ENCODE results near the gene MMD2.
"Not testable (repeated sequence)": the region's sequence is repeated elsewhere in the genome, so short reads cannot be mapped to it uniquely, and the experiment has no call there.

Gene MMD2

GRCh38 chr7:4893929-4894475, 65.0 kb downstream of the MMD2 start:
- Mint-ChIP-seq H3K27me3 (peaks cover 9% of the 10 kb centered on the region), H3K9me3 (peaks cover 4% of the 10 kb centered on the region), H3K36me3 (ENCODE audit: low read depth) (no peaks in the 10 kb centered on the region), H3K27ac (no peak overlapping the region), H3K4me1 (ENCODE audit: low read depth) (no peaks in the 10 kb centered on the region), H3K4me3 (no peak overlapping the region)

- not testable (repeated sequence) for H3K27ac Mint-ChIP-seq; H3K4me1 Mint-ChIP-seq (ENCODE audit: low read depth); H3K27me3 Mint-ChIP-seq; H3K36me3 Mint-ChIP-seq (ENCODE audit: low read depth); H3K9me3 Mint-ChIP-seq; H3K4me3 Mint-ChIP-seq
These were observed 65.8 kb downstream of the MMD2 start for GRCh38 chr7:4893188-4893587.

DNA sequence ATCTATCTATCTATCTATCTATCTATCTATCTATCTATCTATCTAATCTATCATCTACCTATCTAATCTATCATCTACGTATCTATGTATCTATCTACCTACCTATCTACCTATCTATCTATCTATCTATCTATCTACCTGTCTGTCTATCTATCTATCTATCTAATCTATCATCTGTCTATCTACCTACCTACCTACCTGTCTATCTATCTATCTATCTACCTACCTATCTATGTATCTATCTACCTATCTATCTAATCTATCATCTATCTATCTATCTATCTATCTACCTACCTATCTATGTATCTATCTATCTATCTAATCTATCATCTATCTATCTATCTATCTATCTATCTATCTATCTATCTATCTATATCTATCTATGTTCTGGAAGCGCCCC, 67.5 kb downstream of the MMD2 start:
- peaks cover 16% of the 10 kb centered on the region for H3K27me3 Mint-ChIP-seq
- H3K27ac Mint-ChIP-seq; H3K36me3 Mint-ChIP-seq (ENCODE audit: low read depth); H3K4me3 Mint-ChIP-seq; H3K9me3 Mint-ChIP-seq; H3K4me1 Mint-ChIP-seq (ENCODE audit: low read depth): not testable (repeated sequence)

DNA sequence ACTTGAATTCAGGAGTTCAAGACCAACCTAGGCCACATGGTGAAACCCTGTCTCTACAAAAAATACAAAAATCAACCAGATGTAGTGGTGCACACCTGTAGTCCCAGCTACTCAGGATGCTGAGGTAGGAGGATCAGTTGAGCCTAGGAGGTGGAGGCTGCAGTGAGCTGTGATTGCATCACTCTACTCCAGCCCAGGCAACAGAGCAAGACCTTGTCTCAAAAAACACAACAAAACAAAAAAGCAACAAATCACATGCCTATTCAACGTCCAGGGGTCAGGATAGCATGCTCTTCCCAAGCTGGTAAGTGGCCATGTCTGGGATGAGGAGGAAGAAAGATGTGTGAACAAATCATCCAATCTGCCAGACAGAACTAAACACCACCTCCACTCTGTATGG, 69.3 kb downstream of the MMD2 start:
- H3K9me3 Mint-ChIP-seq: peaks cover 4% of the 10 kb centered on the region
- H3K4me1 Mint-ChIP-seq (ENCODE audit: low read depth): no peaks in the 10 kb centered on the region
- H3K27ac Mint-ChIP-seq: peak overlapping the region; percentile 18
- H3K4me3 Mint-ChIP-seq: no peak overlapping the region
- H3K36me3 Mint-ChIP-seq (ENCODE audit: low read depth): no peaks in the 10 kb centered on the region
- peaks cover 16% of the 10 kb centered on the region for H3K27me3 Mint-ChIP-seq

DNA sequence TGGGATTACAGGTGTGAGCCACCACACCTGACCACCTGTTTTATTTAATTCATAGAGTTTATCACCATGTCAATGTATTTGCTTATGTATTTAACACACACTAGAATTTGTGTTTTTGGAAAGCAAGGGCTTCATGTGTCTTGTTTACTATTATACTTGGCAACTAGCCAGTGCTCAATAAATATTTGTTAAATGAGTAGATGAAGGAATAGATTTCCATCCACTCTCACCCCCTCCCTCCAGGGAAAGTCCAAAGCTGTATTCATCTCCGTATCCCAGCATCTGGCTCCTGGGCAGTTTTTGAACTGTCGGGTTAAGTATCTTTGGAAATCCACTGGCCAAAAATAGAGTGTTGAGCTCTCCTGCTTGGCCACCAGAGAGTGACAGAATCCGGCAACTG, 70.8 kb downstream of the MMD2 start:
- Mint-ChIP-seq H3K4me3 (no peak overlapping the region), H3K9me3 (no peaks in the 10 kb centered on the region), H3K36me3 (ENCODE audit: low read depth) (no peaks in the 10 kb centered on the region), H3K27ac (no peak overlapping the region), H3K27me3 (peaks cover 22% of the 10 kb centered on the region), H3K4me1 (ENCODE audit: low read depth) (no peaks in the 10 kb centered on the region)

DNA sequence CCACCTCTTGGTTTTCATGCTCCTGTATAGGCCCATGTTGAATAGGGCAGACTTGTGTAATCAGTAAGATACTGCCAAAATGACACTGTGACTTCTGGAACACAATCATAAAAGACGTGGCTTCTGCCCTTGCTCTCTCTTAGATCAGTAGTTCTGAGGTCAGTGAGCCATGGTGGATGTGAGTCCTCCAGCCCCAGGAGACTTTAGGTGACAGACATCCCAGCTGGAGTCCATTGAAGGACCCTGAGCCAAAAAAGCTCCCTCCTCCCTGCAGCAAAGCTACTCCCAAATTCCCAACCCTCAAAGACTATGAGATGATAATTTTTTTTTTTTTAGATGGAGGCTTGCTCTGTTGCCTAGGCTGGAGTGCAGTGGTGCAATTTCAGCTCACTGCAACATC, 72.3 kb downstream of the MMD2 start:
- Mint-ChIP-seq H3K27ac (no peak overlapping the region), H3K36me3 (ENCODE audit: low read depth) (no peaks in the 10 kb centered on the region), H3K27me3 (peaks cover 35% of the 10 kb centered on the region), H3K9me3 (no peaks in the 10 kb centered on the region), H3K4me3 (no peak overlapping the region), H3K4me1 (ENCODE audit: low read depth) (peaks cover 9% of the 10 kb centered on the region)

GRCh38 chr7:4885317-4885807, 73.6 kb downstream of the MMD2 start:
- Mint-ChIP-seq H3K36me3 (ENCODE audit: low read depth) (no peaks in the 10 kb centered on the region), H3K4me1 (ENCODE audit: low read depth) (peaks cover 9% of the 10 kb centered on the region), H3K9me3 (no peaks in the 10 kb centered on the region), H3K27ac (no peak overlapping the region), H3K4me3 (no peak overlapping the region), H3K27me3 (peaks cover 33% of the 10 kb centered on the region)

- H3K9me3 Mint-ChIP-seq: no peaks in the 10 kb centered on the region
- peaks cover 9% of the 10 kb centered on the region for H3K4me1 Mint-ChIP-seq (ENCODE audit: low read depth)
- H3K27ac Mint-ChIP-seq: no peak overlapping the region
- peaks cover 33% of the 10 kb centered on the region for H3K27me3 Mint-ChIP-seq
- H3K36me3 Mint-ChIP-seq (ENCODE audit: low read depth): no peaks in the 10 kb centered on the region
- H3K4me3 Mint-ChIP-seq: no peak overlapping the region
These were observed 74.8 kb downstream of the MMD2 start for GRCh38 chr7:4884164-4884563.

DNA sequence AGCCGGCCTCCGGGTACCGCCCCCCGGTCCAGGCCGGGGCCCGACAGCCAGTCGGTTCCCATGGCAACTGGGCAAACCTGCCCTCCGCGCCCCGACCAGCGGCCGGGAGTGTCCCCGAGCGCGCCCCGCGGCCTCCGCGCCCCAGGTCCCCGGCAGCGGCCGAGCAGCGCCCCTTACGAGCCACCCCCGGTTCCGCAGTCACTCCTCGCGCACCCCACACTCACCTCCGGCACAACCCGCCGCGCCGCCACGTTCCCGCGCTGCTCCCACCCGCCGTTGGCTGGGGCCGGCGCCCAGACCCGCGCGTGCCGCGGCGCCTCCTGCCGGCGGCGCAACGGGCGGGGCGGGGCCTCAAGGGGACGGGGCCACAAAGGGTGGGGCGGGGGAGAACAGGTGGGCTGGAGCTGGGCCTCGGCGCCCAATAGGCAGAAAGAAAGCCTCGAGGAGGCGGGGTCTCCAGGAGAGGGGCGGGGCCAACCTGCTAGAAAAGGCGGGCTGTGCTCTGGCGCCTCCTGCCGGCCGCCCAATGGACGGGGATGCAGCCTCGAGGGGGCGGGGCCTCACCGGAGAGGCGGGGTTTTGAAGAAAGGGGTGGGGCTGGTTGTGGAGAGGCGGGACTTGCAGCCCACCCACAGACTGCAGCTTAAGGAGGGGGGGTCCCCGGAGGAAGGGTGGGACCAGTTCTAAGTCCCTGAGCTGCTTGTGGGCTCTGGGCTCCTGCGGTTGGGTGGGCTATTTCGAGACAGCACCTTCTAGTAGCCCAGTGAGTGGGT, 75.4 kb downstream of the MMD2 start, which contains the start of gene RADIL:
Gene RADIL (minus strand): TSS at position 345 of the 773 bp plus-strand sequence. CDS start 5,577 bp downstream, outside the sequence.
- H3K36me3 Mint-ChIP-seq (ENCODE audit: low read depth): no peaks in the 10 kb centered on the region
- peaks cover 9% of the 10 kb centered on the region for H3K4me1 Mint-ChIP-seq (ENCODE audit: low read depth)
- H3K9me3 Mint-ChIP-seq: no peaks in the 10 kb centered on the region
- H3K27me3 Mint-ChIP-seq: peaks cover 33% of the 10 kb centered on the region
- no peak within 1 kb of the TSS for H3K27ac Mint-ChIP-seq
- peak within 1 kb of the TSS; percentile 65 for H3K4me3 Mint-ChIP-seq

- H3K36me3 Mint-ChIP-seq (ENCODE audit: low read depth): no peaks in the 10 kb centered on the region
- peaks cover 9% of the 10 kb centered on the region for H3K4me1 Mint-ChIP-seq (ENCODE audit: low read depth)
- peak overlapping the region; percentile 65 for H3K4me3 Mint-ChIP-seq
- H3K9me3 Mint-ChIP-seq: no peaks in the 10 kb centered on the region
- peaks cover 33% of the 10 kb centered on the region for H3K27me3 Mint-ChIP-seq
- no peak overlapping the region for H3K27ac Mint-ChIP-seq
These were observed 76.0 kb downstream of the MMD2 start for GRCh38 chr7:4883033-4883371.

- no peaks in the 10 kb centered on the region for H3K36me3 Mint-ChIP-seq (ENCODE audit: low read depth)
- peaks cover 9% of the 10 kb centered on the region for H3K4me1 Mint-ChIP-seq (ENCODE audit: low read depth)
- peak overlapping the region; percentile 65 for H3K4me3 Mint-ChIP-seq
- H3K27me3 Mint-ChIP-seq: peaks cover 31% of the 10 kb centered on the region
- no peaks in the 10 kb centered on the region for H3K9me3 Mint-ChIP-seq
- H3K27ac Mint-ChIP-seq: no peak overlapping the region
These were observed 76.6 kb downstream of the MMD2 start for GRCh38 chr7:4882169-4883032.

DNA sequence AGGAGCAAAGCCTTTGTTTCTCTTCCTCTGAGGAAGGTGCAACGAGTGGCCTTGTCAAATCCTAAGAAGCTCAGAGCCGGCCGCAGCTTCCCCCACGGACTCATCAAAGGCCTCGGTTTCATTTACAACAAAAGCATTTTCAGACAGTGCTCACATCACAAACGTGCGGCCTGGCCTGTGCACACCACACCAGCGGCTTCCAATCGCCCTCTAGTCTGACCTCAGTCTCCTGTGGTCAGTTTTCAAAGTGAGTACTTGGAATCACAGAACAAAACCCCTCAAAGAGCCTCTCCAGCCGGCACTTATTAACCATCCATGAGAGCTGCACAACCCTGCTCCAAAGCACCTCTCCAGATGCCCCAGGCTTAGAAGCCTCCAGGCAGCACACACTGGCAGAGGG, 78.8 kb downstream of the MMD2 start:
- Mint-ChIP-seq H3K27me3 (peaks cover 30% of the 10 kb centered on the region), H3K4me1 (ENCODE audit: low read depth) (peaks cover 9% of the 10 kb centered on the region), H3K4me3 (no peak overlapping the region), H3K9me3 (no peaks in the 10 kb centered on the region), H3K27ac (no peak overlapping the region), H3K36me3 (ENCODE audit: low read depth) (no peaks in the 10 kb centered on the region)

- H3K4me1 Mint-ChIP-seq (ENCODE audit: low read depth): peaks cover 9% of the 10 kb centered on the region
- H3K27ac Mint-ChIP-seq: no peak overlapping the region
- no peak overlapping the region for H3K4me3 Mint-ChIP-seq
- peaks cover 29% of the 10 kb centered on the region for H3K27me3 Mint-ChIP-seq
- no peaks in the 10 kb centered on the region for H3K9me3 Mint-ChIP-seq
- no peaks in the 10 kb centered on the region for H3K36me3 Mint-ChIP-seq (ENCODE audit: low read depth)
These were observed 79.4 kb downstream of the MMD2 start for GRCh38 chr7:4879396-4880081.

DNA sequence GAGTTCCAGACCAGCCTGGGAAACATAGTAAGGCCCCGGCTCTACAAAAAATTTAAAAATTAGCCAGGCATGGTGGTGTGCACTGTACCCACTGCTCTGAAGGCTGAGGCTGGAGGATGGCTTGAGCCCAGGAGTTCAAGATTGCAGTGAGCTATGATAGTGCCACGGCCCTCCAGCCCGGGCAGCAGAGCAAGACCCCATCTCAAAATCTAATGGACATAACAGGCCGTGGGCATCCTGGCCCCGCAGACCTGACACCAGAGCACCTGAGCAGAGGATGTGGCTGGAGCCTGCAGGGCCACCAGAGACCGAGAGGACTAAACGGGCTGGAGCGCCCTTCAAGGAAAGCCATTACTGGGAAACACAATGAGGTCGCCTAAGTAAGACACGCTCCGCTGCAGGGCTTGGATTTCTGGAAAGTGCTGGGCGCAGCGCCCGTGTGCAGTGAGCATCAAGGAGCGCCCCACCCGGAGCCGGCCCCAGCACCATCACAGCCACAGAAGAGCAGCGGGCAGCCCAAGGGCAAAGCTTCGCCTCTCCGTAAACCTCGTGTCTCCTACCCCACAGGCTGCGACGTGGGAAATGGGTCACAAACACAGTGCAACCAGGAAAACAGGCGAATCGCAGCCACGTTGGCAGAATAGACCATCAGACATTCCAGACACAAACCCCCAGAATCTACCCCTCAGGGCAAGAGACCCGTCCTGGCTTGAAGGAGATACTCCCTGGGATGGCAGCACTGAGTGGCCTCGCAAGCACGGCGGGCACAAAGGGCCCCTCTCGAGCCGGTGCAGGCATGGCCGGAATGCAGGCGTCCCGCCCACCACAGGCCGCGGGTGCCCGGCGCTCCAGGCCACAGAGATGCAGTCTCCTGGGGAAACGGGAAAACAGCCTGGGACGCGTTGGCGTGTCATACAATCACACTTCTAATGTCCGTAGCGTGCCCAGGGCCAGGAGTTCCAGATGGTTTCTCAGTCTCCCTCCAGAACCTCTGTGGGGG, 80.4 kb downstream of the MMD2 start:
- no peaks in the 10 kb centered on the region for H3K36me3 Mint-ChIP-seq (ENCODE audit: low read depth)
- peaks cover 24% of the 10 kb centered on the region for H3K27me3 Mint-ChIP-seq
- peaks cover 9% of the 10 kb centered on the region for H3K4me1 Mint-ChIP-seq (ENCODE audit: low read depth)
- no peak overlapping the region for H3K4me3 Mint-ChIP-seq
- no peak overlapping the region for H3K27ac Mint-ChIP-seq
- H3K9me3 Mint-ChIP-seq: no peaks in the 10 kb centered on the region
